CD4-positive, alpha-beta T cell treated with Interferon alpha-2 for 1 hour (primary cell): ENCODE measurements around the gene PREX1.
"Not testable (repeated sequence)": the region's sequence is repeated elsewhere in the genome, so short reads cannot be mapped to it uniquely, and the experiment has no call there.

Experiments used
- DNase-seq, 2 donors: peaks; one replicate each; pipeline ENCODE4 v3.0.0-alpha.2; 2020 to 2022

PREX1 gene

DNA sequence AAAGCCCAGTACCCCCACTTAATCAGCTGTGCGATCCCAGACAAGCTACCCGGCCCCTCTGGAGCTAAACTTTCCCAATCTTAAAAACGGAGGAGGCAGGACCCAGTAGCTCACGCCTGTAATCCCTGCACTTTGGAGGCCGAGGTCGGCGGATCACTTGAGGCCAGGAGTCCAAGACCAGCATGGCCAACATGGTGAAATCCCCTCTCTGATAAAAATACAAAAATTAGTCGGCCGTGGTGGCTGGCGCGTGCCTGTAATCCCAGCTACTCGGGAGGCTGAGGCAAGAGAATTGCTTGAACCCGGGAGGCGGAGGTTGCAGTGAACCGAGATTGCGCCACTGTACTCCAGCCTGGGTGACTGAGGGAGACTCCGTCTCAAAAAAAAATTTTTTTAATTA, 1.3 kb downstream of the PREX1 start:
- not testable (repeated sequence) for DNase-seq

DNA sequence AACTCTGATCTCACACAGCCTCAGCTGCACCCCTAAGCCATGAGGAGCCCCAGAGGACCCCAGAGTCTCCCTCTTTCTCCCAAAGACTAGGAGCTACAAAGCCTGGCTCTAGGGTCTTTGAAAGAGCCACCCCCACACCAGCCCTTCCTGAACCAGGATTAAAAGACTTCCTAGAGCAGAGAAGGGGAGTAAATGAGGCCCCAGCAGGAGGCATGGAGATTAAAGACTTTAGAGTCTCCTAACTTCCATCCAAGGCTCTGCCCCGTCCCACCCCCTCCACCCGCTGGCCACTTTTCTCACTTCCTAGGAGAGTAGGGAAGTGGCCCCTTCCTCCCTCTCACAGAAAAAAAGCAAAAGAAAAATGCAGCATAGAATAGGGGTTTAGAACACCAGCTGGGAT, 1.7 kb downstream of the PREX1 start:
- DNase-seq: no peak

DNA sequence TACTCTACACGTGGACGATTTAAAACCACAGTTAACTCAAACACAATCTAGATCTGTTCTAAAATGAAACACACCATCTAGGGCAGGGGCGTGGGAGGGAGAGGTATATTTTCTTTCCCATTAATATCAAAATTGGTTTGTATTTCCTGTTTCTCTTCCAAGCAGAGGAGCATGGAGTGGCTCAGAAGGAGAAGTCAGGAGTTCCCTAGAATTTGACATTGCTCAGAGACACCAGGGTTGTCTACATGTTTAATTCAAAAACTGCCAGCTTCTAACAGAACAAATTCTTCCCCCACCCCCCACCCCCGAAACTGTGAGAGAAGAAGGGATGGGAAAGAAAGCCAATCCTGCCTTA, 2.3 kb downstream of the PREX1 start:
- no peak for DNase-seq

- no peak for DNase-seq
These were observed 2.8 kb downstream of the PREX1 start for GRCh38 chr20:48824830-48825565.

- DNase-seq: peak; percentile 37 to 45
These were observed 3.8 kb downstream of the PREX1 start for GRCh38 chr20:48823960-48824498.

DNA sequence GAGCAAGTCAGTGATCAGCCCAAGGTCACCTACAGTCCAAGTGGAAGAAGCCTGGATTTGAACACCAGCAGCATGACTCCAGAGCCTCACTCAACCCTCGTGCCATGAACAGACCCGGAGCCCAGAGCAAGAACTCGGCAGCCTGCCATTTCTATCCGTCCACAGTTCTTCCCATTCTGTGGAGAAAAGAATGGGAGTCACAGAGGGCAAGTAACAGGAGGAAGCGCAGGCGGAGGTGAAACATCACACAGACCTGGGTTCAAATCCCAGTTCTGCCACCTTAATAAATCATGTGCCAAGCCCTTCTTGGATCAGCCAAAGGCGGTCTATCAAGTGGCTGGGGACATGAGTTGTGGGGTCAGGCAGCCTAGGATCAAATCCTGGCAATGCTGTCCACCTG, 4.3 kb downstream of the PREX1 start:
- no peak for DNase-seq

GRCh38 chr20:48822879-48823385, 4.9 kb downstream of the PREX1 start:
- DNase-seq: peak in 1 of 2 donors; percentile 51

GRCh38 chr20:48822178-48822577, 5.6 kb downstream of the PREX1 start:
- DNase-seq: no peak

- no peak for DNase-seq
These were observed 6.4 kb downstream of the PREX1 start for GRCh38 chr20:48821261-48821920.

GRCh38 chr20:48820649-48820973, 7.2 kb downstream of the PREX1 start:
- DNase-seq: no peak

DNA sequence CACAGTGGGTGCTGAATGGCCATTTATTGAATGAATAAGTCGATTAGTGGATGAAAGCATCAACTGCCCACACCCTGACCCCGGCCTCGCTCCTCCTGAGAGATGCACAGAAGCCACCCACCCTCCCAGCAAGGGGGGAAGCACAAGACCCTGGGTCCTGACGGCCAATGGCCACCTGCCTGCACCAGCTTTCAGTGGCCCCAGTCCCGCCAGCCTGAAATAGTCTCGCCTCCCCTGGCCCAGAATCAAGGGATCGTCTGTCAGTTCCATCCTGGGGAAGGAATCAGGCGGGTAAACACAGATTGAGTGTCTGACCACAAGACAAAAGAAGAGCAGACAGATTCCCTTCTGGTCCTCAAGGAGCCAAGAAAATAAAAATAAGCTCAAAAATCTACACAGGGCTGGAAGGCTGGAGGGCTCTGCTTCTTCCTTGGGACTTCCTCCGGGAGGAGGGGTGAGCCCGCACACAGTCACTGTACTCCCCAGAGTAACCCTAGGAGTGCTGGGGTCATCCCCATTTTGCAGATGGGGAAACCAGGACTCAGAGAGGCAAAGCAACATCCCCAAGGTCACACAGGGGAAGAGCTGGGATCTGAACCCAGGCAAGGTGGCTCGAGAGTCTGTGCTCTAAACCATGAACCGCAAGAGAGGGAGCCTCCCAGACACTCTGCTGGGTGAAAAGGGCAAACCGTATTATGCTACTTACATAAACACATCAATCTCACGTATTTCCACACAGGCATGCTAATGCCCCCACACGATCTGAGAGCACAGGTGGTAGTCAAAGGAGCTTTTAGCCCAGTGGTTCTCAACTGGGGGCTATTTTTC, 7.8 kb downstream of the PREX1 start:
- DNase-seq: no peak

GRCh38 chr20:48819089-48819488, 8.7 kb downstream of the PREX1 start:
- DNase-seq: no peak

GRCh38 chr20:48818481-48818987, 9.3 kb downstream of the PREX1 start:
- peak in 1 of 2 donors; percentile 63 for DNase-seq

DNA sequence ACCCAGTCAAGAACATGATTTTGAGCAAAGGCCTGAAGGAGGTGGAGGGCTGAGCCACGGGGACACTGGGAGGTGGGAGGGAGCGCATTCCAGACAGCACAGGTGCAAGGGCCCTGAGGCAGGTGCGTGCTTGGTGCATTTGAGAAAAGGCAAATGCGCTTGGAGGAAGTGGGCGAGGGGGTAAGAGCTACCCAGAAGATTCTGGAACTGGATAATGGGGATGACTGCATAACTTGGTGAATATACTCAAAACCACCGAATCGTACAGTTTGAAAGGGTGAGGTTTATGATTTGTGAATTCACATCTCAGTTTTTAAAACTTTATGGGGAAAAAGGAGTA, 9.8 kb downstream of the PREX1 start:
- no peak for DNase-seq

DNA sequence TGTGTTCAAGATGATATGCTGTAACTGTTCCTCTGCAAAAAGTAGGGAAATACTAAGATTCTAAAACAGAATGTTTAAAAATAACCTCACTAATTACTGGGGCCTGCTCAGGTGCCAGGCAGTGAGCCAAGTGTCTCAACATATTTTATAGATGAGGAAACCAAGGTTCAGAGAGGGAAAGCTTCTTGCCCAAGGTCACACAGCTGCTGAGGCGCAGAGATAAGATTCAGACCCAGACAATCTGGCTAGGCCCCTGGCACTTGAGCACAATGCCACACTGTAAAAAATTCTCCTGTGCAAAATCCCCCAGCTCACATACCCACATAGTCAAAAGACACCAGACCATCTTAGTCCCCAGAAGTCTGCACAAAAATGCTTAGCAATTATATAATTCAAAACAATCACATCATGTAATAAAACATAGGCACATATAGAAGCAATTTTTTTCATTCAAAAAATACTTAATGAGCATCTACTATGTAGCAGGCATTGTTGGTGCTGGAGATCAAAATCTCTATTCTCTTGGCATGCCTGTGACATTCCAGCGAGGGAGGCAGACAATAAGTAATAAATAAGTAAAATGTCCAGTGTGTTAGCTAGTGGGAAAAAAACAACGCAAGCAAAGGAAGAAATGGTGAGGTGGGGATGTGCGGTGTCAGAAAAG, 10.3 kb downstream of the PREX1 start:
- no peak for DNase-seq

DNA sequence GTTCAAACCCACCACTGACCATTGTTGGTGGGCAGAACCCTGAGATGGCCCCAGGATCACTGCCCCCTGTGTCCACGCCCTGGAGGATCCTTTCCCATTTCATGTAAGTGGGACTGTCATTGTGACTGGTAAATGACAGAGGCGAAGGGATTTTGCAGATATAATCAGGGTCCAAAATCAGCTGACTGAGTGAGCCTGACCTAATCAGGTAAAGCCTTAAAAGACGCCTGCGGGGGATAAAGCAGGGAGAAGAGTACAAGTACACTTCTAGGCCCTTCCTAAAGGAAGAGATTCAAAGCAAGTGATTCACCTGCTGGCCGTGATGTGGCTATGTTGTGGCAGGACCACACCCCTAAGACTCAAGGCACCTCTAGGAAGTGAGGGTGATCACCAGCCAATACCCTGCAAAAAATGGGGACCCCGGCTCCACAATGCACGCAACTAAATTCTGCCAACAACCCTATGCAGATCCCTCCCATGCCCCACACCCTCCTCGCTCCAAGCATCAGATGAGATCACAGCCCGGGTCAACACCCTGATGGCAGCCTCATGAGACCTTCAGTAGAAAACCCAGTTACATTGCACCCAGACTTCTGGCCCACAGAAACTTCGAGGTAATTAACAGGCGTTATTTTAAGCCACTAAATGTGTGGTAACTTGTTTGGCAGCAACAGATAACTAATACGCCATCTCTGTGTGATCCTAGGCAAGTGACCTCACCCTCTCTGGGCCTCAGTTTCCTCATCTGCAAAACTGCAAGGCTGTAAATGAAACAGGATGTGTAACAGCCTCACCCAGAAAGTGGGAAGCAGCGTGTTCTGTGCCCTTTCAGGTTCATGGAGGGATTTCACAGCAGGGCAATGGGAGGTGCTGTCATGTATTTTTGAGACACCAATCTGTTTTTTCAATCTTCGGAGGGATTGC, 11.3 kb downstream of the PREX1 start:
- no peak for DNase-seq

DNA sequence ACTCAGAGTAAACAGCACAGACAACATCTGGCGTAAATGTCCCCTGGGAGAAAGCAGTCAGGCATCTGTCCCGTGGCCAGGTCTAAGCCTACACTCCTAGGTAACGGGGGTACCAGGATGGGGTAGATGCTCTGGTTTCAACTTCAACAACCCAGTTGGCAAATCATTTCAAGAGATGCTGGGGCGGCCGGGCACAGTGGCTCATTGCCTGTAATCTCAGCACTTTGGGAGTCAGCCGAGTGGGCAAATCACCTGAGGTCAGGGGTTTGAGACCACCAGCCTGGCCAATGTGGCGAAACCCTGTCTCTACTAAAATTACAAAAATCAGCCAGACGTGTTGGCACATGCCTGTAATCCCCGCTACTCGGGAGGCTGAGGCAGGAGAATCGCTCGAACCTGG, 12.3 kb downstream of the PREX1 start:
- DNase-seq: no peak

- no peak for DNase-seq
These were observed 13.2 kb downstream of the PREX1 start for GRCh38 chr20:48814633-48815032.

- DNase-seq: no peak
These were observed 13.8 kb downstream of the PREX1 start for GRCh38 chr20:48813930-48814546.

GRCh38 chr20:48813446-48813747, 14.4 kb downstream of the PREX1 start:
- no peak for DNase-seq
